Liver (tissue), 9 donors: ENCODE measurements around the gene CNNM2. TPM values are rescaled to one million over a fixed set of nuclear protein-coding genes. Genes with fewer than 3 reads are reported as not detected.

Experiments
- DNase-seq: peaks from one replicate; pipeline ENCODE4 v3.0.0-alpha.2; 2017; ENCODE audit warnings: low spot score
- H3K27ac ChIP-seq, 2 donors: one replicate each; pipeline ENCODE4 v1.7.0; 2013; ENCODE audit warnings: inconsistent platforms in 2 of 2, low read length in 2 of 2, control low read depth in 1 of 2, low read depth in 1 of 2, mild to moderate bottlenecking in 1 of 2
- H3K27me3 ChIP-seq, 4 donors: one replicate each; pipeline versions ENCODE4 v1.6.1 to v1.7.0; 2013; ENCODE audit warnings: low read length in 3 of 4, inconsistent platforms in 1 of 4, mild to moderate bottlenecking in 1 of 4, moderate library complexity in 1 of 4; ENCODE audit not compliant: control insufficient read depth in 4 of 4, insufficient read depth in 4 of 4
- H3K36me3 ChIP-seq, 4 donors: one replicate each; pipeline versions ENCODE4 v1.6.1 to v1.7.0; 2013; ENCODE audit warnings: low read length in 3 of 4, mild to moderate bottlenecking in 3 of 4, low read depth in 1 of 4, moderate library complexity in 1 of 4; ENCODE audit not compliant: control insufficient read depth in 4 of 4, insufficient read depth in 3 of 4
- H3K4me1 ChIP-seq, 4 donors: one replicate each; pipeline versions ENCODE4 v1.6.1 to v1.7.0; 2013; ENCODE audit warnings: low read length in 3 of 4, mild to moderate bottlenecking in 3 of 4, moderate library complexity in 1 of 4; ENCODE audit not compliant: control insufficient read depth in 4 of 4, insufficient read depth in 4 of 4
- H3K4me3 ChIP-seq, 3 donors: one replicate each; pipeline versions ENCODE4 v1.6.1 to v1.7.0; 2013; ENCODE audit warnings: low read length in 3 of 3, control low read depth in 1 of 3, low read depth in 1 of 3, mild to moderate bottlenecking in 1 of 3
- H3K9ac ChIP-seq, 2 donors: one replicate each; pipeline ENCODE4 v1.7.0; 2013; ENCODE audit warnings: low read length in 2 of 2, mild to moderate bottlenecking in 2 of 2, moderate library complexity in 2 of 2, control low read depth in 1 of 2, low read depth in 1 of 2
- H3K9me3 ChIP-seq, 4 donors: one replicate each; pipeline versions ENCODE4 v1.6.1 to v1.7.0; 2013; ENCODE audit warnings: low read length in 3 of 4; ENCODE audit not compliant: control insufficient read depth in 4 of 4
- CTCF ChIP-seq: fragments of 150-350 bp; IDR thresholded peaks from 2 replicates; pipeline ENCODE4 v1.5.1; 2017; ENCODE audit warnings: improper control_type of control experiment, low read depth, low read length; ENCODE audit not compliant: missing input control
- EGR1 ChIP-seq, 2 donors: IDR thresholded peaks; 2 replicates each; pipeline ENCODE4 v1.6.1; 2016 to 2018; ENCODE audit warnings: antibody characterized with exemption in 2 of 2, low read depth in 2 of 2
- FOXA2 ChIP-seq: IDR thresholded peaks from 2 replicates; pipeline ENCODE4 v1.6.1; 2016; ENCODE audit warnings: antibody characterized with exemption
- GABPA ChIP-seq, 2 donors: IDR thresholded peaks in 1 of 2; conservative IDR thresholded peaks in 1 of 2; 2 replicates each; pipeline ENCODE4 v1.6.1; 2016; ENCODE audit warnings: antibody characterized with exemption in 2 of 2, mild to moderate bottlenecking in 1 of 2, moderate library complexity in 1 of 2
- HNF4A ChIP-seq, 2 donors: conservative IDR thresholded peaks; 2 replicates each; pipeline ENCODE4 v1.6.1; 2016; ENCODE audit warnings: antibody characterized with exemption in 2 of 2, mild to moderate bottlenecking in 2 of 2
- HNF4G ChIP-seq: IDR thresholded peaks from 2 replicates; pipeline ENCODE4 v1.6.1; 2016; ENCODE audit warnings: antibody characterized with exemption
- JUND ChIP-seq, 2 donors: IDR thresholded peaks; 2 replicates each; pipeline ENCODE4 v1.6.1; 2016; ENCODE audit warnings: antibody characterized with exemption in 2 of 2
- MAX ChIP-seq: IDR thresholded peaks from 2 replicates; pipeline ENCODE4 v1.6.1; 2016; ENCODE audit warnings: antibody characterized with exemption
- NR2F2 ChIP-seq: IDR thresholded peaks from 2 replicates; pipeline ENCODE4 v1.6.1; 2016; ENCODE audit warnings: antibody characterized with exemption
- RAD21 ChIP-seq, 2 donors: IDR thresholded peaks; 2 replicates each; pipeline ENCODE4 v1.6.1; 2016; ENCODE audit warnings: antibody characterized with exemption in 2 of 2, mild to moderate bottlenecking in 2 of 2
- REST ChIP-seq: IDR thresholded peaks from 2 replicates; pipeline ENCODE4 v1.6.1; 2016; ENCODE audit warnings: antibody characterized with exemption, mild to moderate bottlenecking
- RXRA ChIP-seq, 2 donors: IDR thresholded peaks; 2 replicates each; pipeline ENCODE4 v1.6.1; 2017 to 2018; ENCODE audit warnings: antibody characterized with exemption in 2 of 2, mild to moderate bottlenecking in 1 of 2
- SP1 ChIP-seq: IDR thresholded peaks from 2 replicates; pipeline ENCODE4 v1.6.1; 2018; ENCODE audit warnings: antibody characterized with exemption, mild to moderate bottlenecking
- TAF1 ChIP-seq: conservative IDR thresholded peaks from 2 replicates; pipeline ENCODE4 v1.6.1; 2016; ENCODE audit warnings: antibody characterized with exemption, mild to moderate bottlenecking
- YY1 ChIP-seq: IDR thresholded peaks from 2 replicates; pipeline ENCODE4 v1.6.1; 2016; ENCODE audit warnings: antibody characterized with exemption, mild to moderate bottlenecking
- WGBS: extraction: QIAGEN DNeasy Blood & Tissue Kit; methylation state at CpG from one replicate; pipeline ENCODE4 v1.1.7; 2013; 5-methylcytosine and 5-hydroxymethylcytosine counted together
- polyA plus RNA-seq, 2 donors: library from polyadenylated mRNA; stranded (reverse) in 1 of 2; unstranded in 1 of 2; fragments of 200-250 nt in 1 of 2; fragments of >200 nt in 1 of 2; fragmentation: Nextera tagmentation in 1 of 2; extraction: Ambion mirVana in 1 of 2; gene quantifications; one replicate each; pipeline versions ENCODE4 v1.2.1 to v1.2.3, GENCODE V29; 2013 to 2015
- total RNA-seq, 2 donors: library from RNA; depleted of rRNA; stranded (reverse); fragments of >200 nt; gene quantifications; one replicate each; pipeline ENCODE4 v1.2.3, GENCODE V29; 2014
- TF ChIP-seq, protein P1 (sequence below): IDR thresholded peaks from 2 replicates; pipeline ENCODE4 v1.6.1; 2016; ENCODE audit warnings: antibody characterized with exemption
- TF ChIP-seq, protein P2 (sequence below): IDR thresholded peaks from 2 replicates; pipeline ENCODE4 v1.6.1; 2016; ENCODE audit warnings: antibody characterized with exemption
- donor health status: healthy.
- donor health status: healthy.
- donor health status: healthy.
- donor health status: healthy.
- donor health status: healthy.

Gene CNNM2
- total and polyA plus RNA-seq, 4 donors = 2.0 to 10.8 (median 6.9) TPM

GRCh38 chr10:102985811-102986210 is 67.7 kb downstream of the CNNM2 start:
- peaks cover 3 to 15% (median 8%) of the 10 kb centered on the region in 4 donors for H3K4me1 ChIP-seq
- WGBS = 43% methylated on average over 1 of the region's 1 CpG
- H3K9ac ChIP-seq = no peak overlapping the region
- H3K27me3 ChIP-seq = no peaks in the 10 kb centered on the region
- H3K27ac ChIP-seq = no peak overlapping the region
- H3K36me3 ChIP-seq = no peaks in the 10 kb centered on the region
- no peak for DNase-seq
- TF ChIP-seq MAX (no peak), SP1 (no peak), CTCF (no peak), JUND (IDR thresholded peaks at IDR 0.05) (no peak), GABPA (IDR thresholded peaks at IDR 0.05 in 1 of 2, conservative IDR thresholded peaks at IDR 0.05 in 1 of 2) (no peak), HNF4G (no peak), FOXA2 (no peak), YY1 (no peak), EGR1 (IDR thresholded peaks at IDR 0.05; ENCODE audit: low read depth in 2 of 2) (no peak), REST (no peak), RAD21 (IDR thresholded peaks at IDR 0.05) (no peak), TAF1 (no peak), HNF4A (conservative IDR thresholded peaks at IDR 0.05) (no peak), RXRA (IDR thresholded peaks at IDR 0.05) (no peak), NR2F2 (no peak)
- TF ChIP-seq, protein P1, sequence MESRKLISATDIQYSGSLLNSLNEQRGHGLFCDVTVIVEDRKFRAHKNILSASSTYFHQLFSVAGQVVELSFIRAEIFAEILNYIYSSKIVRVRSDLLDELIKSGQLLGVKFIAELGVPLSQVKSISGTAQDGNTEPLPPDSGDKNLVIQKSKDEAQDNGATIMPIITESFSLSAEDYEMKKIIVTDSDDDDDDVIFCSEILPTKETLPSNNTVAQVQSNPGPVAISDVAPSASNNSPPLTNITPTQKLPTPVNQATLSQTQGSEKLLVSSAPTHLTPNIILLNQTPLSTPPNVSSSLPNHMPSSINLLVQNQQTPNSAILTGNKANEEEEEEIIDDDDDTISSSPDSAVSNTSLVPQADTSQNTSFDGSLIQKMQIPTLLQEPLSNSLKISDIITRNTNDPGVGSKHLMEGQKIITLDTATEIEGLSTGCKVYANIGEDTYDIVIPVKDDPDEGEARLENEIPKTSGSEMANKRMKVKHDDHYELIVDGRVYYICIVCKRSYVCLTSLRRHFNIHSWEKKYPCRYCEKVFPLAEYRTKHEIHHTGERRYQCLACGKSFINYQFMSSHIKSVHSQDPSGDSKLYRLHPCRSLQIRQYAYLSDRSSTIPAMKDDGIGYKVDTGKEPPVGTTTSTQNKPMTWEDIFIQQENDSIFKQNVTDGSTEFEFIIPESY = no peak
- TF ChIP-seq, protein P2, sequence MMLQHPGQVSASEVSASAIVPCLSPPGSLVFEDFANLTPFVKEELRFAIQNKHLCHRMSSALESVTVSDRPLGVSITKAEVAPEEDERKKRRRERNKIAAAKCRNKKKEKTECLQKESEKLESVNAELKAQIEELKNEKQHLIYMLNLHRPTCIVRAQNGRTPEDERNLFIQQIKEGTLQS = no peak
- H3K9me3 ChIP-seq = no peaks in the 10 kb centered on the region
- no peak overlapping the region for H3K4me3 ChIP-seq
